ENCODE measurements around the gene ADCY4.
A peak's percentile ranks its signal among the peaks of the same experiment; 100 is the strongest.

Gene ADCY4

GRCh38 chr14:24314377-24315193 is 20.3 kb downstream of the ADCY4 start:
- DNase-seq, result no peak

GRCh38 chr14:24313913-24314312 is 21.0 kb downstream of the ADCY4 start:
- DNase-seq, result no peak

- DNase-seq, result no peak
Observed at GRCh38 chr14:24312736-24313507, 21.9 kb downstream of the ADCY4 start.

- DNase-seq, result no peak
Observed at GRCh38 chr14:24311837-24312615, 22.8 kb downstream of the ADCY4 start.

- peak; percentile 5 for DNase-seq
Observed at GRCh38 chr14:24310646-24311604, 23.9 kb downstream of the ADCY4 start, which contains the start of gene LTB4R. TSS of gene LTB4R (plus strand) at chr14:24311502. CDS start at chr14:24315652, 4,150 bp downstream.

GRCh38 chr14:24310265-24310645 is 24.6 kb downstream of the ADCY4 start:
- DNase-seq, result no peak

- DNase-seq, result no peak
Observed at GRCh38 chr14:24309538-24310264, 25.2 kb downstream of the ADCY4 start, which contains the start of gene LTB4R2. TSS of gene LTB4R2 (plus strand) at chr14:24310140. CDS start at chr14:24310665, 525 bp downstream.

- no peak for DNase-seq
Observed at GRCh38 chr14:24308342-24309124, 26.3 kb downstream of the ADCY4 start.

GRCh38 chr14:24307575-24308341 is 27.1 kb downstream of the ADCY4 start, which contains the start of gene CIDEB:
TSS of gene CIDEB (minus strand) at chr14:24307977. CDS start at chr14:24307858, 119 bp downstream.
- peak; percentile 61 for DNase-seq

GRCh38 chr14:24307156-24307574 is 27.7 kb downstream of the ADCY4 start:
- DNase-seq, result no peak

- no peak for DNase-seq
Observed at GRCh38 chr14:24304019-24304387, 30.9 kb downstream of the ADCY4 start.

GRCh38 chr14:24300326-24300980 is 34.4 kb downstream of the ADCY4 start:
- DNase-seq, result no peak

- DNase-seq, result peak; percentile 57
Observed at GRCh38 chr14:24299255-24300191, 35.3 kb downstream of the ADCY4 start, which contains the start of the genes DHRS1 and NOP9. TSS of gene DHRS1 (minus strand) at chr14:24299780. CDS start at chr14:24299106, 674 bp downstream. TSS of gene NOP9 (plus strand) at chr14:24299850. CDS start at chr14:24299955, 105 bp downstream.

- peak; percentile 45 for DNase-seq
Observed at GRCh38 chr14:24298892-24299254, 36.0 kb downstream of the ADCY4 start.

GRCh38 chr14:24297190-24297964 is 37.5 kb downstream of the ADCY4 start:
- DNase-seq, result peak; percentile 64

- peak; percentile 91 for DNase-seq
Observed at GRCh38 chr14:24296341-24297157, 38.3 kb downstream of the ADCY4 start.
